Measurements from ENCODE around the gene DAO.

DNA sequence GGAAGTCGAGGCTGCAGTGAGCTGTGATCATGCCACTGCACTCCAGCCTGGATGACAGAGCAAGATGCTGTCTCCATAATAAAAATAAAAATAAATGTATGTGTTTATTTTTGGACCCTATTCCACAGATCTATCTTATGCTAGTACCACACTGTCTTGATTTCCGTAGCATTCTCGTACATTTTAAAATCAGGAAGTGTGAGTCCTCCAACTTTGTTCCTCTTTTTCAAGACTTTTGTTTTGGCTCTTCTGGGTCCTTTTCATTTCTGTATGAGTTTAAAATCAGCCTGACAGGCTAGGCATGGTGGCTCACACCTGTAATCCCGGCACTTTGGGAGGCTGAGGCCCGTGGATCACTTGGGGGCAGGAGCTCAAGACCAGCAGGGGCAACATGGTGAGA is 25.8 kb downstream of the DAO start:
- TF ChIP-seq, protein P1, sequence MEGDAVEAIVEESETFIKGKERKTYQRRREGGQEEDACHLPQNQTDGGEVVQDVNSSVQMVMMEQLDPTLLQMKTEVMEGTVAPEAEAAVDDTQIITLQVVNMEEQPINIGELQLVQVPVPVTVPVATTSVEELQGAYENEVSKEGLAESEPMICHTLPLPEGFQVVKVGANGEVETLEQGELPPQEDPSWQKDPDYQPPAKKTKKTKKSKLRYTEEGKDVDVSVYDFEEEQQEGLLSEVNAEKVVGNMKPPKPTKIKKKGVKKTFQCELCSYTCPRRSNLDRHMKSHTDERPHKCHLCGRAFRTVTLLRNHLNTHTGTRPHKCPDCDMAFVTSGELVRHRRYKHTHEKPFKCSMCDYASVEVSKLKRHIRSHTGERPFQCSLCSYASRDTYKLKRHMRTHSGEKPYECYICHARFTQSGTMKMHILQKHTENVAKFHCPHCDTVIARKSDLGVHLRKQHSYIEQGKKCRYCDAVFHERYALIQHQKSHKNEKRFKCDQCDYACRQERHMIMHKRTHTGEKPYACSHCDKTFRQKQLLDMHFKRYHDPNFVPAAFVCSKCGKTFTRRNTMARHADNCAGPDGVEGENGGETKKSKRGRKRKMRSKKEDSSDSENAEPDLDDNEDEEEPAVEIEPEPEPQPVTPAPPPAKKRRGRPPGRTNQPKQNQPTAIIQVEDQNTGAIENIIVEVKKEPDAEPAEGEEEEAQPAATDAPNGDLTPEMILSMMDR (IDR thresholded peaks at IDR 0.05), result no peak
- no peak for TF ChIP-seq POLR2AphosphoS5 (IDR thresholded peaks at IDR 0.05)
- TF ChIP-seq POLR2A (IDR thresholded peaks at IDR 0.05), result no peak

All from breast epithelium (tissue), 3 donors.